Omental fat pad (tissue), 4 donors: ENCODE data around the gene WDR1. TPM values are rescaled to one million over a fixed set of nuclear protein-coding genes. Genes with fewer than 3 reads are reported as not detected.

Experiments used
- ATAC-seq: fragments of 150-250 bp; one replicate; pipeline ENCODE4 v1.9.1; 2016; ENCODE audit warnings: mild to moderate bottlenecking, moderate library complexity; ENCODE audit not compliant: low FRiP score
- DNase-seq: peaks from one replicate; pipeline ENCODE4 v3.0.0-alpha.2; 2019; ENCODE audit warnings: low spot score
- CTCF ChIP-seq, 3 donors: fragments of 450-650 bp; IDR thresholded peaks; one replicate each; pipeline ENCODE4 v1.5.1; 2016 to 2017; ENCODE audit warnings: antibody characterized with exemption in 3 of 3, mild to moderate bottlenecking in 3 of 3, moderate library complexity in 2 of 3
- total RNA-seq, 4 donors: library from RNA; depleted of rRNA; stranded (reverse); fragments of >200 nt; gene quantifications; one replicate each; pipeline ENCODE4 v1.1.0, GENCODE V29; 2016

WDR1 gene
- total RNA-seq, 4 donors from 2014 or later = 114 to 219 (median 135) TPM

GRCh38 chr4:10113362-10114047 lies 3.1 kb downstream of the WDR1 start:
- ATAC-seq (no peak), DNase-seq (no peak)
- no peak for TF ChIP-seq CTCF (IDR thresholded peaks at IDR 0.05)

GRCh38 chr4:10112658-10113284 lies 3.8 kb downstream of the WDR1 start:
- TF ChIP-seq CTCF (IDR thresholded peaks at IDR 0.05) = no peak
- ATAC-seq (no peak), DNase-seq (no peak)

GRCh38 chr4:10111067-10111801 lies 5.4 kb downstream of the WDR1 start:
- no peak for TF ChIP-seq CTCF (IDR thresholded peaks at IDR 0.05)
- no peak for DNase-seq
- ATAC-seq = no peak

- TF ChIP-seq CTCF (IDR thresholded peaks at IDR 0.05) = no peak
- ATAC-seq = no peak
- no peak for DNase-seq
Measured at GRCh38 chr4:10109995-10110670, 6.5 kb downstream of the WDR1 start.

GRCh38 chr4:10108818-10109783 lies 7.5 kb downstream of the WDR1 start:
- TF ChIP-seq CTCF (IDR thresholded peaks at IDR 0.05) = no peak
- DNase-seq (no peak), ATAC-seq (no peak)

GRCh38 chr4:10108391-10108790 lies 8.2 kb downstream of the WDR1 start:
- DNase-seq = no peak
- TF ChIP-seq CTCF (IDR thresholded peaks at IDR 0.05) = no peak
- no peak for ATAC-seq
